Retinal pigment epithelial cell (primary cell): Measurements from ENCODE around the gene PRMT7.

Experiments used
- DNase-seq: peaks from one replicate; pipeline ENCODE4 v3.0.0-alpha.2; 2010; ENCODE audit warnings: low read depth
- H3K4me3 ChIP-seq: 2 replicates; pipeline ENCODE4 v1.5.1; 2011; ENCODE audit warnings: mild to moderate bottlenecking, low read length, control low read depth, moderate library complexity
- TF ChIP-seq, protein P1 (sequence below): conservative IDR thresholded peaks from 2 replicates; pipeline ENCODE4 v1.5.1; 2011; ENCODE audit warnings: low read depth, low read length, control low read depth, inconsistent platforms

Gene PRMT7

GRCh38 chr16:68386628-68387027, 75.8 kb downstream of the PRMT7 start:
- H3K4me3 ChIP-seq, result no peak overlapping the region
- no peak for DNase-seq
- TF ChIP-seq, protein P1, sequence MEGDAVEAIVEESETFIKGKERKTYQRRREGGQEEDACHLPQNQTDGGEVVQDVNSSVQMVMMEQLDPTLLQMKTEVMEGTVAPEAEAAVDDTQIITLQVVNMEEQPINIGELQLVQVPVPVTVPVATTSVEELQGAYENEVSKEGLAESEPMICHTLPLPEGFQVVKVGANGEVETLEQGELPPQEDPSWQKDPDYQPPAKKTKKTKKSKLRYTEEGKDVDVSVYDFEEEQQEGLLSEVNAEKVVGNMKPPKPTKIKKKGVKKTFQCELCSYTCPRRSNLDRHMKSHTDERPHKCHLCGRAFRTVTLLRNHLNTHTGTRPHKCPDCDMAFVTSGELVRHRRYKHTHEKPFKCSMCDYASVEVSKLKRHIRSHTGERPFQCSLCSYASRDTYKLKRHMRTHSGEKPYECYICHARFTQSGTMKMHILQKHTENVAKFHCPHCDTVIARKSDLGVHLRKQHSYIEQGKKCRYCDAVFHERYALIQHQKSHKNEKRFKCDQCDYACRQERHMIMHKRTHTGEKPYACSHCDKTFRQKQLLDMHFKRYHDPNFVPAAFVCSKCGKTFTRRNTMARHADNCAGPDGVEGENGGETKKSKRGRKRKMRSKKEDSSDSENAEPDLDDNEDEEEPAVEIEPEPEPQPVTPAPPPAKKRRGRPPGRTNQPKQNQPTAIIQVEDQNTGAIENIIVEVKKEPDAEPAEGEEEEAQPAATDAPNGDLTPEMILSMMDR, result no peak

- DNase-seq, result no peak
- no peak overlapping the region for H3K4me3 ChIP-seq
- TF ChIP-seq, protein P1, result no peak
Observed at GRCh38 chr16:68387301-68387700, 76.5 kb downstream of the PRMT7 start.

- no peak overlapping the region for H3K4me3 ChIP-seq
- TF ChIP-seq, protein P1, result no peak
- DNase-seq, result no peak
Observed at GRCh38 chr16:68388124-68388523, 77.3 kb downstream of the PRMT7 start.

DNA sequence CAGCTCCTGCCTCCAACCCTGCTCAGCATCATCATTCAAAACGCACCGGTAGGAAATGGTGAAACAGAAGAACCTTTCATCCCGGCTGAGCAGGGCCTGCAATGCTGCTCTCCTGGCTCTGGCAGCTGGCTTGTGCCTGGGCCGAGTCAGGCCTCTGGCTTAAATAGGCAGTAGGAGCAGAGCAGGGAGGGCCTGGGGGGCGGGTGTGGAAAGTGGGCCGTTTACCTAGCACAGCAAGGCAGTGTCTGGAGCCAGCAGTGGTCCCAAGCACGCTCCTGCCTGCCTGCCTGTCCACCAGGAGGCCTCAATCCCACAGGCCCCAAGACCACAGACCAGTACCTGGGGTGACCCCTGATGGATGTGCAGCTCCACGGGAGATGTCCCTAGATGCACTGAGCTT, 78.2 kb downstream of the PRMT7 start:
- no peak overlapping the region for H3K4me3 ChIP-seq
- DNase-seq, result no peak
- TF ChIP-seq, protein P1, result no peak

- no peak overlapping the region for H3K4me3 ChIP-seq
- TF ChIP-seq, protein P1, result no peak
- DNase-seq, result no peak
Observed at GRCh38 chr16:68389750-68390371, 79.0 kb downstream of the PRMT7 start.

DNA sequence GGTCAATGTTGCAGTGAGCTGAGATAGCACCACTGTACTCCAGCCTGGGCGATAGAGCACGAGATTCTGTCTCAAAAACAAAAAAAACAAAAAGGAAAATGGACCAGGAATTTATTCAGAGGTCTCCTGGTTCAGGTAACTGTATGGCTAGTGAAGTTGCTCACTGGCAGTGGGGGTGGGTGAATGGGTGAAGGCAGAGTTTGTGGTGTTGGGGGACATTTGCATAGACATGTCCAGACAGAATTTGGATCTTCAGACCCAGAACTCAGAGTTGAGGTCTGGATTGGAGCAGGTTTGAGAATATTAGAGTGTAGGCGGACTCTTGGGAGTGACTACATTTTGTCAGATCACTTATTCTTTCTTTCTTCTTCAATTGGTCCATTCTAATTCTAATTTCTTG, 82.5 kb downstream of the PRMT7 start:
- H3K4me3 ChIP-seq, result no peak overlapping the region
- TF ChIP-seq, protein P1, result no peak
- no peak for DNase-seq

DNA sequence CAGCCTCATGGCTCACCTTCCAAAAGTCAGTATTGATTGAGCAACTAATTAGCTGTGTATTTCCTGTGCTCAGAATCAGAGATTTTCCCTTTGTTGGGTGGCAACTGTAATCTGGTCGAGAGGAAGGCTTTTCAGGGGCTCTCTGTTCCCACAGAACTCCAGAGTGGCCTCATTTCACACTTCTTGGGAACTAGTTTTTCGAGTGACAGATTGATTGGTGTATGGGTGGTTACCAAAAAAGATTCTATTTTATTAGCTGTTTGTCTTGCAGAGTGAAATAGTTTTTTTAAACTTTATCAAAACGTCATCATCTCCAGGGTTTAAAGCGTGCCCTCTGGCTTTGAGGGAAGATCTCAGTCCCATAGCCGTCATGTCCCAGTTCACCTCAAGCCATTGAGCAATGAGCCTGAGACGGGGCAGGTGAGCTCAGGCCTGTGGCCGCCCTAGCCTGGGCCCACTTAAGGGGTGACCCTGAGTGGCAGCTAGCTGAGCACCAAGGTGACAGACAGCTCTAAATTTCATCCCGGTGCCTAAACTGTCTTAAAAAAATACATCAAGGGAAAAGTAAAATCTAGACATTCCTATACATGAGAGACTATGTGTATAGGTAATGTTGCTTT, 84.5 kb downstream of the PRMT7 start:
- DNase-seq, result no peak
- TF ChIP-seq, protein P1, result no peak
- H3K4me3 ChIP-seq, result no peak overlapping the region
